Activated CD4-positive, alpha-beta T cell treated with anti-CD3 and anti-CD28 coated beads, Interleukin-2, amount 10 ng/mL, durations not matched to agents 24 days and 14 days (primary cell): ENCODE results near the gene P2RY6. TPM values are rescaled to one million over a fixed set of nuclear protein-coding genes. Genes with fewer than 3 reads are reported as not detected.

Experiments used
- DNase-seq: peaks from one replicate; pipeline ENCODE4 v3.0.0; 2022
- H3K27ac Mint-ChIP-seq: one replicate; pipeline ENCODE4 v1.8.0; 2022; ENCODE audit warnings: mild to moderate bottlenecking, mixed read lengths
- H3K27me3 Mint-ChIP-seq: one replicate; pipeline ENCODE4 v1.8.0; 2022; ENCODE audit warnings: mixed read lengths
- H3K36me3 Mint-ChIP-seq: one replicate; pipeline ENCODE4 v1.8.0; 2022; ENCODE audit warnings: low read depth, mild to moderate bottlenecking, mixed read lengths
- H3K4me1 Mint-ChIP-seq: one replicate; pipeline ENCODE4 v1.8.0; 2021; ENCODE audit warnings: mixed read lengths
- H3K4me3 Mint-ChIP-seq: one replicate; pipeline ENCODE4 v1.8.0; 2022; ENCODE audit warnings: mild to moderate bottlenecking, moderate library complexity, mixed read lengths
- H3K9me3 Mint-ChIP-seq: one replicate; pipeline ENCODE4 v1.8.0; 2021; ENCODE audit warnings: mixed read lengths
- intact Hi-C: fragments of 100-400 bp; cut with micrococcal nuclease; formaldehyde crosslinking; loops from one replicate; pipeline ENCODE4 v1.15.1; 2023
- total RNA-seq: library from RNA; stranded (reverse); gene quantifications from 2 replicates; pipeline ENCODE4 v1.2.3, GENCODE V29; 2022

P2RY6 gene
- total RNA-seq, 1 donor from 2014 or later: not detected

GRCh38 chr11:73312036-73312435 lies 39.9 kb downstream of the P2RY6 start:
- Mint-ChIP-seq H3K4me3 (no peak overlapping the region), H3K27ac (no peak overlapping the region), H3K27me3 (peaks cover 23% of the 10 kb centered on the region), H3K9me3 (no peaks in the 10 kb centered on the region), H3K36me3 (no peaks in the 10 kb centered on the region), H3K4me1 (peaks cover 13% of the 10 kb centered on the region)
- DNase-seq: no peak
- intact Hi-C loops: no loop called here

GRCh38 chr11:73312851-73313327 lies 40.8 kb downstream of the P2RY6 start:
- no peak overlapping the region for H3K4me3 Mint-ChIP-seq
- no peak overlapping the region for H3K27ac Mint-ChIP-seq
- H3K9me3 Mint-ChIP-seq: no peaks in the 10 kb centered on the region
- DNase-seq: no peak
- intact Hi-C loops: no loop called here
- H3K27me3 Mint-ChIP-seq: peaks cover 19% of the 10 kb centered on the region
- no peaks in the 10 kb centered on the region for H3K36me3 Mint-ChIP-seq
- H3K4me1 Mint-ChIP-seq: peaks cover 9% of the 10 kb centered on the region

- intact Hi-C loops: no loop called here
- Mint-ChIP-seq H3K4me1 (peaks cover 9% of the 10 kb centered on the region), H3K27me3 (peaks cover 19% of the 10 kb centered on the region), H3K9me3 (no peaks in the 10 kb centered on the region), H3K27ac (no peak overlapping the region), H3K36me3 (no peaks in the 10 kb centered on the region), H3K4me3 (no peak overlapping the region)
- no peak for DNase-seq
Measured at GRCh38 chr11:73313652-73314051, 41.5 kb downstream of the P2RY6 start.

GRCh38 chr11:73314117-73314961 lies 42.2 kb downstream of the P2RY6 start:
- Mint-ChIP-seq H3K27me3 (peaks cover 19% of the 10 kb centered on the region), H3K27ac (no peak overlapping the region), H3K4me1 (peaks cover 9% of the 10 kb centered on the region), H3K36me3 (no peaks in the 10 kb centered on the region), H3K9me3 (no peaks in the 10 kb centered on the region), H3K4me3 (no peak overlapping the region)
- intact Hi-C loops: no loop called here
- no peak for DNase-seq

- Mint-ChIP-seq H3K4me1 (peaks cover 9% of the 10 kb centered on the region), H3K9me3 (no peaks in the 10 kb centered on the region), H3K27me3 (peaks cover 10% of the 10 kb centered on the region), H3K27ac (no peak overlapping the region), H3K4me3 (no peak overlapping the region), H3K36me3 (no peaks in the 10 kb centered on the region)
- no peak for DNase-seq
- intact Hi-C loops: no loop called here
Measured at GRCh38 chr11:73315293-73316020, 43.3 kb downstream of the P2RY6 start.

- peaks cover 9% of the 10 kb centered on the region for H3K4me1 Mint-ChIP-seq
- H3K36me3 Mint-ChIP-seq: no peaks in the 10 kb centered on the region
- H3K27ac Mint-ChIP-seq: no peak overlapping the region
- intact Hi-C loops: no loop called here
- H3K4me3 Mint-ChIP-seq: no peak overlapping the region
- no peaks in the 10 kb centered on the region for H3K9me3 Mint-ChIP-seq
- peaks cover 10% of the 10 kb centered on the region for H3K27me3 Mint-ChIP-seq
- DNase-seq: no peak
Measured at GRCh38 chr11:73316422-73316821, 44.3 kb downstream of the P2RY6 start.

- Mint-ChIP-seq H3K4me1 (peaks cover 9% of the 10 kb centered on the region), H3K27me3 (peaks cover 4% of the 10 kb centered on the region), H3K9me3 (no peaks in the 10 kb centered on the region), H3K36me3 (no peaks in the 10 kb centered on the region), H3K27ac (no peak overlapping the region), H3K4me3 (no peak overlapping the region)
- intact Hi-C loops: no loop called here
- no peak for DNase-seq
Measured at GRCh38 chr11:73317373-73317772, 45.2 kb downstream of the P2RY6 start.

GRCh38 chr11:73317803-73318202 lies 45.7 kb downstream of the P2RY6 start:
- no peak for DNase-seq
- no peaks in the 10 kb centered on the region for H3K36me3 Mint-ChIP-seq
- intact Hi-C loops: no loop called here
- no peak overlapping the region for H3K27ac Mint-ChIP-seq
- peaks cover 4% of the 10 kb centered on the region for H3K27me3 Mint-ChIP-seq
- H3K9me3 Mint-ChIP-seq: no peaks in the 10 kb centered on the region
- H3K4me1 Mint-ChIP-seq: peaks cover 9% of the 10 kb centered on the region
- H3K4me3 Mint-ChIP-seq: no peak overlapping the region

- H3K4me1 Mint-ChIP-seq: peaks cover 8% of the 10 kb centered on the region
- H3K9me3 Mint-ChIP-seq: no peaks in the 10 kb centered on the region
- no peak for DNase-seq
- no peak overlapping the region for H3K4me3 Mint-ChIP-seq
- H3K27ac Mint-ChIP-seq: no peak overlapping the region
- intact Hi-C loops: no loop called here
- peaks cover 4% of the 10 kb centered on the region for H3K27me3 Mint-ChIP-seq
- H3K36me3 Mint-ChIP-seq: no peaks in the 10 kb centered on the region
Measured at GRCh38 chr11:73318501-73319011, 46.4 kb downstream of the P2RY6 start.

- H3K36me3 Mint-ChIP-seq: no peaks in the 10 kb centered on the region
- H3K4me1 Mint-ChIP-seq: no peaks in the 10 kb centered on the region
- no peak overlapping the region for H3K4me3 Mint-ChIP-seq
- intact Hi-C loops: no loop called here
- H3K27me3 Mint-ChIP-seq: peaks cover 4% of the 10 kb centered on the region
- no peak for DNase-seq
- no peak overlapping the region for H3K27ac Mint-ChIP-seq
- no peaks in the 10 kb centered on the region for H3K9me3 Mint-ChIP-seq
Measured at GRCh38 chr11:73320763-73321603, 48.8 kb downstream of the P2RY6 start.

- no peaks in the 10 kb centered on the region for H3K36me3 Mint-ChIP-seq
- DNase-seq: no peak
- no peaks in the 10 kb centered on the region for H3K4me1 Mint-ChIP-seq
- no peaks in the 10 kb centered on the region for H3K27me3 Mint-ChIP-seq
- no peaks in the 10 kb centered on the region for H3K9me3 Mint-ChIP-seq
- no peak overlapping the region for H3K27ac Mint-ChIP-seq
- H3K4me3 Mint-ChIP-seq: no peak overlapping the region
- intact Hi-C loops: no loop called here
Measured at GRCh38 chr11:73321604-73322381, 49.7 kb downstream of the P2RY6 start.

- no peaks in the 10 kb centered on the region for H3K9me3 Mint-ChIP-seq
- DNase-seq: no peak
- no peaks in the 10 kb centered on the region for H3K36me3 Mint-ChIP-seq
- H3K4me3 Mint-ChIP-seq: no peak overlapping the region
- H3K27me3 Mint-ChIP-seq: no peaks in the 10 kb centered on the region
- no peaks in the 10 kb centered on the region for H3K4me1 Mint-ChIP-seq
- intact Hi-C loops: no loop called here
- H3K27ac Mint-ChIP-seq: no peak overlapping the region
Measured at GRCh38 chr11:73322382-73323306, 50.5 kb downstream of the P2RY6 start.
